Measurements from ENCODE around the gene SETD2.

DNA sequence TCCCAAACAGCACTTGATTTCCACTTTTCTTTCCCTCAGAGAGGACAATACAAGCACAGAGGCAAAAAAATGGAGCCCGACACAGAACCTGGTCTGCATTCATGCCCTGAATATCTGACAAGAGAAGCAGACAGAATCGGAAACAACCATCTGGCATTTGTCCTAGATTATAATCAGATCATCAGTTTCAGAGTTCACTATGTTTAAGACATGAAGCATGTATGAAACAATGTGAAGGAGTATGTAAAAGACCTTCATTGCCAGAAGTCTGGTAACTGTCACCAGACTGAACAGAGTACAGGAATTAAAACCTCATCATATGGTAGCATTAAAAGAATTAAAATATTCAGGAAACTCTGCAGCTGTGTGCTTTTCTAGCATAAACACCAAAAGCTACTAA lies 65.0 kb downstream of the SETD2 start:
- TF ChIP-seq, protein P1, sequence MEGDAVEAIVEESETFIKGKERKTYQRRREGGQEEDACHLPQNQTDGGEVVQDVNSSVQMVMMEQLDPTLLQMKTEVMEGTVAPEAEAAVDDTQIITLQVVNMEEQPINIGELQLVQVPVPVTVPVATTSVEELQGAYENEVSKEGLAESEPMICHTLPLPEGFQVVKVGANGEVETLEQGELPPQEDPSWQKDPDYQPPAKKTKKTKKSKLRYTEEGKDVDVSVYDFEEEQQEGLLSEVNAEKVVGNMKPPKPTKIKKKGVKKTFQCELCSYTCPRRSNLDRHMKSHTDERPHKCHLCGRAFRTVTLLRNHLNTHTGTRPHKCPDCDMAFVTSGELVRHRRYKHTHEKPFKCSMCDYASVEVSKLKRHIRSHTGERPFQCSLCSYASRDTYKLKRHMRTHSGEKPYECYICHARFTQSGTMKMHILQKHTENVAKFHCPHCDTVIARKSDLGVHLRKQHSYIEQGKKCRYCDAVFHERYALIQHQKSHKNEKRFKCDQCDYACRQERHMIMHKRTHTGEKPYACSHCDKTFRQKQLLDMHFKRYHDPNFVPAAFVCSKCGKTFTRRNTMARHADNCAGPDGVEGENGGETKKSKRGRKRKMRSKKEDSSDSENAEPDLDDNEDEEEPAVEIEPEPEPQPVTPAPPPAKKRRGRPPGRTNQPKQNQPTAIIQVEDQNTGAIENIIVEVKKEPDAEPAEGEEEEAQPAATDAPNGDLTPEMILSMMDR (IDR thresholded peaks at IDR 0.05; ENCODE audit: low read depth, low read length) = no peak
- TF ChIP-seq POLR2A (IDR thresholded peaks at IDR 0.05; ENCODE audit: extremely low read depth, insufficient read length) (no peak), MYC (IDR thresholded peaks at IDR 0.05; ENCODE audit: low read depth, low read length) (no peak)
- TF ChIP-seq, protein P2, sequence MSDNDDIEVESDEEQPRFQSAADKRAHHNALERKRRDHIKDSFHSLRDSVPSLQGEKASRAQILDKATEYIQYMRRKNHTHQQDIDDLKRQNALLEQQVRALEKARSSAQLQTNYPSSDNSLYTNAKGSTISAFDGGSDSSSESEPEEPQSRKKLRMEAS (IDR thresholded peaks at IDR 0.05; ENCODE audit: low read depth, low read length) = no peak

All from NB4 (cell line).